LNCAP (cell line): ENCODE data around the gene ZNF396.

Experiments used
- TF ChIP-seq, protein P1 (sequence below): fragments of 450-650 bp; IDR thresholded peaks from 2 replicates; pipeline ENCODE4 v1.5.1; 2017; ENCODE audit warnings: mild to moderate bottlenecking

ZNF396 gene

GRCh38 chr18:35345460-35345921, 31.6 kb downstream of the ZNF396 start:
- TF ChIP-seq, protein P1, sequence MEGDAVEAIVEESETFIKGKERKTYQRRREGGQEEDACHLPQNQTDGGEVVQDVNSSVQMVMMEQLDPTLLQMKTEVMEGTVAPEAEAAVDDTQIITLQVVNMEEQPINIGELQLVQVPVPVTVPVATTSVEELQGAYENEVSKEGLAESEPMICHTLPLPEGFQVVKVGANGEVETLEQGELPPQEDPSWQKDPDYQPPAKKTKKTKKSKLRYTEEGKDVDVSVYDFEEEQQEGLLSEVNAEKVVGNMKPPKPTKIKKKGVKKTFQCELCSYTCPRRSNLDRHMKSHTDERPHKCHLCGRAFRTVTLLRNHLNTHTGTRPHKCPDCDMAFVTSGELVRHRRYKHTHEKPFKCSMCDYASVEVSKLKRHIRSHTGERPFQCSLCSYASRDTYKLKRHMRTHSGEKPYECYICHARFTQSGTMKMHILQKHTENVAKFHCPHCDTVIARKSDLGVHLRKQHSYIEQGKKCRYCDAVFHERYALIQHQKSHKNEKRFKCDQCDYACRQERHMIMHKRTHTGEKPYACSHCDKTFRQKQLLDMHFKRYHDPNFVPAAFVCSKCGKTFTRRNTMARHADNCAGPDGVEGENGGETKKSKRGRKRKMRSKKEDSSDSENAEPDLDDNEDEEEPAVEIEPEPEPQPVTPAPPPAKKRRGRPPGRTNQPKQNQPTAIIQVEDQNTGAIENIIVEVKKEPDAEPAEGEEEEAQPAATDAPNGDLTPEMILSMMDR: no peak

GRCh38 chr18:35344736-35345459, 32.2 kb downstream of the ZNF396 start:
- TF ChIP-seq, protein P1: no peak

- TF ChIP-seq, protein P1: no peak
Observed at GRCh38 chr18:35343936-35344735, 33.0 kb downstream of the ZNF396 start, which contains the start of gene ZNF24. TSS of gene ZNF24 (minus strand) at chr18:35344420. CDS start at chr18:35340650, 3,770 bp downstream.

GRCh38 chr18:35343488-35343935, 33.6 kb downstream of the ZNF396 start:
- TF ChIP-seq, protein P1: no peak

- TF ChIP-seq, protein P1: no peak
Observed at GRCh38 chr18:35337286-35337685, 39.9 kb downstream of the ZNF396 start.

DNA sequence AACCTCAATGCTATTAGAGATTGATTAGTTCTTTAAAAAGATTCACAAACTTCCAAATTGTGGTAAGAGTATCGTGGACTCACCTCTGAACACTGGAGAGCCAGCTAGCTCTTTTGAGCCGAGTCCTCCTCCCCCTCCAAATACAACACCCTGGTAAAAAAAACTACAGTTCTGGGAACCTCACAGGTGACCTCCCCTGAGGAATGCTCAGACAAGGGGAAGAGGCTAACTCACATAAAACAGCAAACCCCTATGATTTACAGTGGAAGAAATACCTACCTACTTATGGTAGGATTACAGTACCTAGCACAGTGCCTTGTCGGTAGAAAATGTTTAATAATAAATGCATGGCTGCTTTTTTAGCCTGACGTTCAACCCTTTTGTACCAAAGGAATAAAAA, 41.3 kb downstream of the ZNF396 start:
- TF ChIP-seq, protein P1: no peak

GRCh38 chr18:35334821-35335220, 42.3 kb downstream of the ZNF396 start:
- TF ChIP-seq, protein P1: no peak
